ENCODE data around the gene EPM2A.
A peak's percentile ranks its signal among the peaks of the same experiment; 100 is the strongest.
"Not testable (repeated sequence)": the region's sequence is repeated elsewhere in the genome, so short reads cannot be mapped to it uniquely, and the experiment has no call there.

Gene EPM2A

DNA sequence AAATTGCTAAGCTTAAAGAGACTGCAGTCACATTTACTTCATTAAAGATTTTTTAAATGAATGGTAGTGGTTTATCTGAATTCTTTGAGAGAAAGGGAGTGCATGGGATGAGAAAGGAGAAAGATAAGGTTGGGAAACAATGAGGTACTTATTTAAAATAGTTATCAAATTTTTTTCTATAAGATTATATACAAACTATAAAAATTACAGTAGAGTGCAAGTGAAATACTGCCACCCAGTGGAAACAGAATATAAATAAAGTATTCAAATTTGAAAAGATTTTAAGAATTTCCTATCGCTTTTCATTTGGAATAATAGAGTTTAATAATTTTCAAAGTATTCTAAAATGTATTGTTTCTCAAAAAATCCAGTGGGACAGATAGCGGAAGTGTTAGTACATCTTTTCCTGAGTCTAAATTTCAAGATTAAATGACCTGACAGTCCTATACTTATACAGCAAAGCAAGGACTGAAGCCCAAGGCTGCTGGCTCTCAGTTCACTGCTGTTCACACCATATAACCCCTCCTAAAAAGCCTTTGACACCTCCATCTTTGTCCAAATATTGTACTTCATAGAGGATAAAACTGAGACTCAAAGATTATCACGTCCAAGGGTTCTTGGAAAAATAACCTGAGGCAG is 31.1 kb downstream of the EPM2A start:
- TF ChIP-seq, protein P1, sequence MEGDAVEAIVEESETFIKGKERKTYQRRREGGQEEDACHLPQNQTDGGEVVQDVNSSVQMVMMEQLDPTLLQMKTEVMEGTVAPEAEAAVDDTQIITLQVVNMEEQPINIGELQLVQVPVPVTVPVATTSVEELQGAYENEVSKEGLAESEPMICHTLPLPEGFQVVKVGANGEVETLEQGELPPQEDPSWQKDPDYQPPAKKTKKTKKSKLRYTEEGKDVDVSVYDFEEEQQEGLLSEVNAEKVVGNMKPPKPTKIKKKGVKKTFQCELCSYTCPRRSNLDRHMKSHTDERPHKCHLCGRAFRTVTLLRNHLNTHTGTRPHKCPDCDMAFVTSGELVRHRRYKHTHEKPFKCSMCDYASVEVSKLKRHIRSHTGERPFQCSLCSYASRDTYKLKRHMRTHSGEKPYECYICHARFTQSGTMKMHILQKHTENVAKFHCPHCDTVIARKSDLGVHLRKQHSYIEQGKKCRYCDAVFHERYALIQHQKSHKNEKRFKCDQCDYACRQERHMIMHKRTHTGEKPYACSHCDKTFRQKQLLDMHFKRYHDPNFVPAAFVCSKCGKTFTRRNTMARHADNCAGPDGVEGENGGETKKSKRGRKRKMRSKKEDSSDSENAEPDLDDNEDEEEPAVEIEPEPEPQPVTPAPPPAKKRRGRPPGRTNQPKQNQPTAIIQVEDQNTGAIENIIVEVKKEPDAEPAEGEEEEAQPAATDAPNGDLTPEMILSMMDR (conservative IDR thresholded peaks at IDR 0.05) = peak; percentile 76
- no peak for TF ChIP-seq ZFX (IDR thresholded peaks at IDR 0.05)
- no peak overlapping the region for H3K27ac ChIP-seq

- TF ChIP-seq ZFX (IDR thresholded peaks at IDR 0.05) = no peak
- TF ChIP-seq, protein P1 (conservative IDR thresholded peaks at IDR 0.05) = no peak
- H3K27ac ChIP-seq = no peak overlapping the region
These were observed 35.9 kb downstream of the EPM2A start for GRCh38 chr6:145699462-145699861.

DNA sequence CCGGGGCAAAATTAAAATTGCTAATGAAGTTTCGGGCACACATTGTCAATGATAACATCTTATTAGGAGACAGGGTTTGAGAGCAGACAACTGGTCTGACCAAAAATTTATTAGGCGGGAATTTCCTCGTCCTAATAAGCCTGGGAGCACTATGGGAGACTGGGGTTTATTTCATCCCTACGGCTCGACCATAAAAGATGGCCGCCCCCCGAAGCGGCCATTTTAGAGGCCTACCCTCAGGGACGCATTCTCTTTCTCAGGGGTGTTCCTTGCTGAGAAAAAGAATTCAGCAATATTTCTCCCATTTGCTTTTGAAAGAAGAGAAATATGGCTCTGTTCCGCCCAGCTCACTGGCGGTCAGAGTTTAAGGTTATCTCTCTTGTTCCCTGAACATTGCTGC is 37.9 kb downstream of the EPM2A start:
- H3K27ac ChIP-seq = not testable (repeated sequence)

- H3K27ac ChIP-seq = no peak overlapping the region
- TF ChIP-seq, protein P1 (conservative IDR thresholded peaks at IDR 0.05) = no peak
- TF ChIP-seq ZFX (IDR thresholded peaks at IDR 0.05) = no peak
These were observed 41.1 kb downstream of the EPM2A start for GRCh38 chr6:145694083-145694737.

- TF ChIP-seq ZFX (IDR thresholded peaks at IDR 0.05) = no peak
- TF ChIP-seq, protein P1 (conservative IDR thresholded peaks at IDR 0.05) = no peak
- H3K27ac ChIP-seq = no peak overlapping the region
These were observed 44.4 kb downstream of the EPM2A start for GRCh38 chr6:145690969-145691368.

DNA sequence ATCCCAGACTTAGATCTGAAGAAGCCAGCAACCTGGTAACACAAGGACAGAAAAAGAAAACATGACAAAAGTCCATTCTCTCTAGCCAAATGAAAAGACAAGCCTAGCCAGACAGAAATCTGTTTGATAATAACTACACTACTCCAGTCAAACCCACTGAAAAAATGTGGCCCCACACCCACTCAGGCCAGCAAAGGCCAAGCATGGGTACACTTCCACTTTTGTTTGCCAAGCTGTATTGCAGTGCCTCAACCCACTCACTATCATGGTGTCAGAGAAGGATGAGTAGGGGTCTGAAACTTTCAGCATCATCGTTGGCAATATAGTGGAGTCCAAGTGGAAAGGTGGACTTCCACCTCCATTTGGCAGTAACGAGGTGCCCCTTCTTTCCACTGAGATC is 45.8 kb downstream of the EPM2A start:
- TF ChIP-seq ZFX (IDR thresholded peaks at IDR 0.05) = no peak
- TF ChIP-seq, protein P1 (conservative IDR thresholded peaks at IDR 0.05) = no peak
- no peak overlapping the region for H3K27ac ChIP-seq

GRCh38 chr6:145688493-145688905 is 46.8 kb downstream of the EPM2A start:
- TF ChIP-seq ZFX (IDR thresholded peaks at IDR 0.05) = no peak
- TF ChIP-seq, protein P1 (conservative IDR thresholded peaks at IDR 0.05) = no peak

GRCh38 chr6:145685932-145686331 is 49.4 kb downstream of the EPM2A start:
- no peak overlapping the region for H3K27ac ChIP-seq
- no peak for TF ChIP-seq ZFX (IDR thresholded peaks at IDR 0.05)
- TF ChIP-seq, protein P1 (conservative IDR thresholded peaks at IDR 0.05) = no peak

More at GRCh38 chr6:145688493-145688905, 46.8 kb downstream of the EPM2A start:
- no peak overlapping the region for H3K27ac ChIP-seq

Measured in C4-2B (cell line).